Activated naive CD4-positive, alpha-beta T cell (primary cell): ENCODE results near the gene SOCS3.
"Not testable (repeated sequence)": the region's sequence is repeated elsewhere in the genome, so short reads cannot be mapped to it uniquely, and the experiment has no call there.

ENCODE experiments used
- DNase-seq, 4 experiments: peaks; one replicate each; lab custom pipeline; 2025; lab: John Stamatoyannopoulos, UW

The SOCS3 gene

GRCh38 chr17:78349891-78350642, 9.8 kb downstream of the SOCS3 start:
- no peak for DNase-seq

GRCh38 chr17:78348055-78348770, 11.7 kb downstream of the SOCS3 start:
- no peak for DNase-seq

DNA sequence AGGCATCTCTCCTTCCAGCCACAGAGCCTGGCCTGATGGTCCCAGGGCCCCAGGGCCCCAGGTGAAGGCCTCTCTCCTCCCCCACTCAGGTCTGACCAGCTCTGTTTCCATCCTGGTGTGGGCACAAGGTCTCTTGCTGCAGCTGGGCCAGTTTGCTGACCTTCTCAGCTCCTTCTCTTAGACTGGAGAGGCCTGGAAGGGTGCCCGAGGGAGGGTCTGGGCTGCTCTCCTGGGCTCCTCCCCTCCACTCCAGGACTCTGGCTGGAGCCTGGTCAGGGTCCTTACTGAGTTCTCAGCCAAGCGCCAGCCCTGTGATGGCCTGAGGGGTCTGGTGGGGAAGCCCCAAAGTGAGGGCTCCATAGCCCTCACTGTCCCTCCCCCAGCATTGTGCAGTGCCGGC, 12.4 kb downstream of the SOCS3 start:
- no peak for DNase-seq

DNA sequence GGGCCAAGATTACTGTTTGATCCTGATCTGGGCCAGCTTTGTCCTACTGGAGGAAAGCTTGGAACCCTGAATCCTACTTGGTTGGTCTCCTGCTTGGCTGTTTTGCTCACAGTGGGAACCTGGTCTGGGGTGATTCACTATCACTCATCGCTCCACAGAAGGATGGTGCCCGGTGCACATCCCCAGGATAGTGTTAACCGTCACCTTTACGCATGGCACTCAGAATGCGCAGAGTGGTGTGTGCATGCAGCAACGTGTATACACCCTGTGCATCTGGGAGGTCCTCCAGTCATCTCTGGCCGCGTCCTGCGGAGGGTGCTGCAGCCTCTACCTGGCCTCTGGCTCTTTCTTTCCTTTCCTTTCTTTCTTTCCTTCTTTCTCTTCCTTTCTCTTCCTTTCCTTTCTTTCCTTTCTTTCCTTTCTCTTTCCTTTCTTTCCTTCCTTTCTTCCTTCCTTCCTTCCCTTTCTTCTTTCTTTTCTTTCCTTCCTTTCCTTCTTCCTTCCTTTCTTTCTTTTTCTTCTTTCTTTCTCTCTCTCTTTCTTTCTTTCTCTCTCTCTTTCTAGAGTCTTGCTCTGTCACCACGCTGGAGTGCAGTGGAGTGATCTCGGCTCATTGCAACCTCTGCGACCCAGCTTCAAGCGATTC, 13.1 kb downstream of the SOCS3 start:
- DNase-seq, result no peak

DNA sequence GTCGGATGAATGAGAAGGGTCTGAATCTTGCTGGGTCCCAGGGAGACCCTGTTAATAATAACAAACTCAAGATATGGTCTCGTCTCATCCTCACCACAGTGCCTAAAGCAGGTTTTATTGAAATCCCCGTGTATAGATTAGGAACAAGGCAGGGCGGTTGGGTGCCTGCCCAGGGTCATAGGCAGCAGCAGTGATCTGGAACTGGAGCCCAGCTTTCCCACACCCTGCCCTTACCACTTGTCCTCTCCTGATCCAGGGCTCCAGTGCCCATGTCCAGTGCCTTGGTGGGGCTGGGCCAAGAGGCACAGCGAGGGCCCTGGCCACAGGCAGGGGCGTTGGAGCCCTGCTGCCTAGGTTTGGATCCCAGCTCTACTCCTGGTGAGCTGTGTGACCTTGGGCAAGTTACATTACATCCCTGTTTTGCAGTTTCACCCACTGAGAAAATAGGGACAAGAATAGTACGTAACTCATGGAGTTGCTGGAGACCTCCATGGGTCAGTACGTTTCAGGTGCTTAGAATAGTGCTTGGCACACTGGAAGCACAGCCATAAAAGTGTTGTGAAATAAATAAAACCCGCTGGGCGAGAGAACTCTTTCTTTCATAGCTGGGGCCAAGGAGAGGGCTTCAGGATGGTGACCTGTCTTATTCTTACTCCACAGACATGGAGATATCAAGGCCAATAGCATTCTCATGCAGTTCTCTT, 13.9 kb downstream of the SOCS3 start:
- no peak for DNase-seq

DNA sequence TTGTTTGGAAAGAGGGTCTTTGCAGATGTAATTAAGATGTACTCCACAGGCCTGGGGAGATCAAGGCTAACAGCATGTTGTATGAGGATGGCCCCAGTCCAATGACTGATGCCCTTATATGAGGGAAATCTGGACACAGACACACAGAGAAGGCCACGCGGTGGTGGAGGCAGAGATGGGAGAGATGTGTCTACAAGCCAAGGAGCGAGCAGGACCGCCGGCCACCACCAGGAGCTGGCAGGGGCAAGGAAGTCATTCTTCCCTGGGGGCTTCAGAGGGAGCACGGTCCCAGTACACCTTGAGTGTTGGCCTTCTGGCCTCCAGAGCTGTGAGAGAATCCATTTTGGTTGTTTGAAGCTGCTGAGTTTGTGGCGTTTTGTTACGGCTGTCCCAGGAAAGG, 14.7 kb downstream of the SOCS3 start:
- no peak for DNase-seq

GRCh38 chr17:78344666-78345065, 15.2 kb downstream of the SOCS3 start:
- no peak for DNase-seq

- peak in 2 of 4 experiments; percentile 62 to 75 for DNase-seq
Observed at GRCh38 chr17:78343543-78344201, 16.2 kb downstream of the SOCS3 start.

GRCh38 chr17:78343187-78343542, 16.7 kb downstream of the SOCS3 start:
- peak in 1 of 4 experiments; percentile 39 for DNase-seq

DNA sequence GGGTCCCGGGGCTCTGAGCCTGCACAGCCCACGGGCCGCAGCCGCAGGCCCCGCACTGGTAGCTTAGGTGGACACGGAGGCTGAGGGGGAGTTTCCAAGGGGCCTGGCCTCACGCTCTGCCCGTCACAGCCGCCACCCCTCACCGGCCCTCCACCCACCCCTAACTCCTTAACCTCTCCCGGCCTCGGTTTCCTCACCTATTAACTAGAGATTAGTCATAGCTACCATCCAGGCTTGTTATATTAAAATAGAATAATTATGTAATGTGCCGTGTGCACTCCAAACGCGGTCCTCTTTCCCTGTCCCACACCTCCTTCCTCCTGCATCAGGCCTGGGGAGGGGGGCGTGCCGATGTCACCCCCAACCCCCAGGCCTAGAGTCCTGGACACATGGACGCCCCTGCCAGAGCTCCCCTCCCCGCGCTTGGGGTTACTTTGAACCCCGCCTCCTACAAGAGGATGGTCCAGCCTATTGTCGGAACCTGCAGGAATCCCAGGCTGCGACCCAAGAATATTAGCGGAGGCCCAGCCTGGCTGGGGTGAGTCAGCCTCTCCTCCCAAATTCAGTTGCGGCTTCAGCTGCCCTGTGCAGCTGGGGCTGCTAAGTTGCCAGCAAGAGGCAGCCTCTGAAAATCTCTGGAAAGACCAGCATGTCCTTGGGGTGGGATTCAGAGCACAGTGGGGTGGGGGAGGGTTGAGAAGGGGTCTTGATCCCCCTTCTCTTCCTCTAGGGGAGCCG, 17.3 kb downstream of the SOCS3 start:
- DNase-seq, result no peak

- peak in 1 of 4 experiments; percentile 11 for DNase-seq
Observed at GRCh38 chr17:78341559-78342448, 18.1 kb downstream of the SOCS3 start.

DNA sequence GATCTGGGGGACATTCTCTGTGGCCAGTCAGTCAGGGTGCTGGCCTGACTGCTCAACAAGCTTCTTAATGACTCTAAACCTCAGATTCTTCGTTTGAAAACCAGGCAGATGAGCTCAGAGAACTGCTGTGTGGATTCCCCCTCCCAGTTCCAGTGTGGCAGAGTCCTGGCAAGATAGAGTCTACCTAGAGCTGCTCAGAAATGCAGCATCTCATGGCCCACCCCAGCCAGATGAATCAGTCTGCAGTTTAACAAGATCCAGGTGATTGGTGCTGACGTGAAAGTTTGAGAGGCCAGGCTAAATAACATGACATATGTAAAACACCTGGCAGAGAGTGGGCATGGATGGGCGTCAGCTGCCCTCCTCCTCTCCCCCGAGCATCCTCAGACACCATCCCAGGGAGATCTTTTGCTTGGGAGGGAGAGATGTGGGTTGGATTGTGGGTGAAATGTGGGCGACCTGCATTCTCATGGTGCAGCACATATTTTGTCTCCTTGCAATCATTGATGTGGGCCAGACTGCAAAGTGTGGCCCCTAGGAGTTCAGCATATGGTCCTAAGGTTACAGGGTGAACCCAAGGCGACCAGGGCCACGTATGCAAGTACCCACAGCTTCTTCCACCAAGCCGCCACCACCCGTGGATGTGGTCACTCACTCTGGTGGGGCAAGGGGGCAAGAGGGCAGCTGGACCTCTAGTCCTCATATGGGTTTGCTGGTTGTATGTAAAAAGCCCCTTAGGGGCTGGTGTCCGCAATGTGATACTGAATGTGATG, 19.5 kb downstream of the SOCS3 start:
- DNase-seq, result no peak

DNA sequence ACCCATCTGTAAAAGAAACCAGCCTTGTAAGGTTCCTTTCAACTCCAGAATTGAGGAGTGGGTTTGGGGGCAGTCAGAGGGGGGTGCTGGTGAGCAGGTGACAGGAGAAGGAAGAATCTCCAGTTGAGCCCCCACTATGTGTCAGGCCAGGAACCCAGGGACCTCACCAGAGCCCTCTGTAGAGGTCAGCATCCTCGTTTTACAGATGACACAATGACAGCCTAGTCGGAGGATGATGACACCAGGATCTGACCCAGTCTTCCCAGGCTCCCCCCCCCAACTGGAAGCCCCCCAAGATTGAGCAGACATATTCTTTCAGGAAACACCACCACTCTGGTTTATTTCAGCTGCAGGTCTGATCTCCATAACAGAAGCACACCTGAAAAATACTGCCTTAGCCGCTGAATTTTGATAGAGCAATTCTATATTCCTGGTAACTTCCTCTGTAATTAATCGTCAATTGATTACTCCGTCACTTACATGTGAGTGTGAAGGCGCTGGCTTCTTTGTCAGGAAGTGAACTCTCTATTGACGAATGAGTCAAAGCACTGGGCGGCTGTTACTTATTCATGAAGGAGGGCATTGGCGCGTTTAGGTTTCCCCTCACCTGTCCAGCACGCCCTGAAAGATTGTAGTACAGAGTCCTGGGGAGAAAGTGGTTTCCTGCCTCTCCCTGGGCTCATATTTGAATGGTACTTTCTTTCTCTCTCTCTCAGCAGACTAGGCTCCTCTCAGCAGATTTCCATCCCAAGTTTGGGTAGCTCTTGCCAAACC, 21.2 kb downstream of the SOCS3 start:
- DNase-seq, result no peak

- DNase-seq, result no peak
Observed at GRCh38 chr17:78337244-78338109, 22.4 kb downstream of the SOCS3 start.

DNA sequence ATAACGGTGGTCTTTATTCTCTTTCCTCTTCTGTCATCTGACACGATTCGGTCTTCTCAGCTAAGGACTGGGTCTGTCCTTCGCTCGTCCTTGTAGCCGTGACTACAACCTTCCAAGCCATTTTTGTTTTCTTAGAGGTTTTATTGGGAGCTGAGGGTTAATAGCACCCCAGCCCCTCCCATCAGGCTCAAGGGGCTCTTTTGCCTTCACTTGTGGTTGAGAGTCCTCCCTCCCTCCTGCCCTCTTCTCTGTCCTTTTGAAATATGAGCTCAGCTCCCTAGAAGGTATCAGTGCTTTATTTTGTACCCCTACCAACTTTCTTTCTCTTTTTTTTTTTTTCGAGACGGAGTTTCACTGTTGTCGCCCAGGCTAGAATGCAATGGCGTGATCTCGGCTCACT, 24.7 kb downstream of the SOCS3 start:
- DNase-seq, result no peak

DNA sequence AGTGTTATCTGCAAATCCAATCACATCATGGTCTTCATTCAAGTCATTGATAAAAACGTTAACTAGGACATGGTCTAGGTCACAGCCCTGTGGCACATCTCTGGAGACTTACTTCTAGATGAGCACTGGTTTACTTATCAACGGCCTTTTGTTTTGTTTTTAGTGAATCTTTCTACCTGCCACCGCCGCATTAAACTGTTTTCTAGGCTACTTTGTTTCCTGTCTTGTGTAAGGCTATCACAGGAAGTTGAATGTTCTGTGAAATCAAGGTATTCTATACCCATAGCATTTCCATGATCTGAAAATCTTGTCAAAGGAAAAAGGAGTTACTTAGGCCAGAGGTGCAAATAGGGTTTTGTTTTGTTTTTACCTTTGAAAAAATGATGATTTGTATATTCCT, 26.9 kb downstream of the SOCS3 start:
- no peak for DNase-seq

DNA sequence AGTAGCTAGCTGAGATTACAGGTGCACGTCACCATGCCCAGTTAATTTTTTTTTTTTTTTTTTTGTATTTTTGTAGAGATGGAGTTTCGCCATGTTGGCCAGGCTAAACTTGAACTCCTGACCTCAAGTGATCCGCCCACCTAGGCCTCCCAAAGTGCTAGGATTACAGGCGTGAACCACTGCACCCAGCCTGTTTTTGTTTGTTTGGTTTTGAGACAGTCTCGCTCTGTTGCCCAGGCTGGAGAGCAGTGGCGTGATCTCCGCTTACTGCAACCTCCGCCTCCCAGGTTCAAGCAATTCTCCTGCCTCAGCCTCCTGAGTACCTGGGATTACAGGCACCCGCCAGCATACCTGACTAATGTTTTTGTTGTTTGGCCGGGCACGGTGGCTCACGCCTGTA, 28.5 kb downstream of the SOCS3 start:
- not testable (repeated sequence) for DNase-seq
